Kidney epithelial cell (primary cell): ENCODE results near the gene LRRC56. TPM values are rescaled to one million over a fixed set of nuclear protein-coding genes. Genes with fewer than 3 reads are reported as not detected.

ENCODE experiments used
- DNase-seq: peaks from one replicate; pipeline ENCODE4 v3.0.0-alpha.2; 2010; ENCODE audit warnings: low read depth
- H3K27me3 ChIP-seq: 2 replicates; pipeline ENCODE4 v1.6.0; 2011; ENCODE audit warnings: low read length; ENCODE audit not compliant: control insufficient read depth, insufficient read depth
- H3K36me3 ChIP-seq: 2 replicates; pipeline ENCODE4 v1.5.1; 2011; ENCODE audit warnings: low read length; ENCODE audit not compliant: control insufficient read depth, insufficient read depth
- H3K4me3 ChIP-seq: 2 replicates; pipeline ENCODE4 v1.5.1; 2011; ENCODE audit warnings: low read depth, mild to moderate bottlenecking, control low read depth, low read length
- CTCF ChIP-seq: IDR thresholded peaks from 2 replicates; pipeline ENCODE4 v1.5.1; 2011; ENCODE audit warnings: mild to moderate bottlenecking, moderate library complexity, low read length, control low read depth, inconsistent platforms; ENCODE audit not compliant: insufficient read depth, poor library complexity, severe bottlenecking
- total RNA-seq: library from RNA; depleted of rRNA; stranded (reverse); fragments of >200 nt; gene quantifications from 2 replicates; pipeline ENCODE4 v1.2.3, GENCODE V29; 2015

The LRRC56 gene
- total RNA-seq, 1 donor from 2014 or later, result 1.6 TPM

- no peaks in the 10 kb centered on the region for H3K36me3 ChIP-seq
- no peak overlapping the region for H3K4me3 ChIP-seq
- no peak for DNase-seq
- no peak for TF ChIP-seq CTCF
- H3K27me3 ChIP-seq, result no peaks in the 10 kb centered on the region
These were observed 7.5 kb downstream of the LRRC56 start for GRCh38 chr11:544817-545166.

GRCh38 chr11:545171-545570 is 7.8 kb downstream of the LRRC56 start:
- no peak overlapping the region for H3K4me3 ChIP-seq
- no peak for TF ChIP-seq CTCF

GRCh38 chr11:548700-549603 is 11.6 kb downstream of the LRRC56 start:
- no peak for TF ChIP-seq CTCF
- peaks cover 4% of the 10 kb centered on the region for H3K27me3 ChIP-seq
- DNase-seq, result no peak
- no peak overlapping the region for H3K4me3 ChIP-seq
- no peaks in the 10 kb centered on the region for H3K36me3 ChIP-seq

More at GRCh38 chr11:545171-545570, 7.8 kb downstream of the LRRC56 start:
- Histone ChIP-seq H3K27me3 (no peaks in the 10 kb centered on the region), H3K36me3 (no peaks in the 10 kb centered on the region)
- no peak for DNase-seq

- no peak overlapping the region for H3K4me3 ChIP-seq
- no peaks in the 10 kb centered on the region for H3K36me3 ChIP-seq
- no peak for TF ChIP-seq CTCF
- H3K27me3 ChIP-seq, result peaks cover 13% of the 10 kb centered on the region
- no peak for DNase-seq
These were observed 12.9 kb downstream of the LRRC56 start for GRCh38 chr11:550021-550745.

- no peak for DNase-seq
- no peak for TF ChIP-seq CTCF
- Histone ChIP-seq H3K27me3 (peaks cover 18% of the 10 kb centered on the region), H3K36me3 (no peaks in the 10 kb centered on the region), H3K4me3 (no peak overlapping the region)
These were observed 13.4 kb downstream of the LRRC56 start for GRCh38 chr11:550746-551085.
